ENCODE data around the gene PPIG.
"Not testable (repeated sequence)": the region's sequence is repeated elsewhere in the genome, so short reads cannot be mapped to it uniquely, and the experiment has no call there.

PPIG gene

GRCh38 chr2:169590804-169591203 lies 6.7 kb downstream of the PPIG start:
- H3K9me3 ChIP-seq (ENCODE audit: control insufficient read depth, low read length) = no peaks in the 10 kb centered on the region
- H3K4me1 ChIP-seq (ENCODE audit: control insufficient read depth, insufficient read depth, low read length) = peaks cover 13% of the 10 kb centered on the region
- H3K9ac ChIP-seq (ENCODE audit: low read length) = no peak overlapping the region
- no peaks in the 10 kb centered on the region for H3K27me3 ChIP-seq (replicated peaks; ENCODE audit: control insufficient read depth, insufficient read depth, low read length)
- no peaks in the 10 kb centered on the region for H3K36me3 ChIP-seq (ENCODE audit: control insufficient read depth, insufficient read depth, low read length, severe bottlenecking)
- DNase-seq (ENCODE audit: low read depth) = no peak
- H3K4me3 ChIP-seq (ENCODE audit: low read length) = no peak overlapping the region

- H3K4me1 ChIP-seq (ENCODE audit: control insufficient read depth, insufficient read depth, low read length); H3K4me3 ChIP-seq (ENCODE audit: low read length); H3K9me3 ChIP-seq (ENCODE audit: control insufficient read depth, low read length); H3K9ac ChIP-seq (ENCODE audit: low read length); DNase-seq (ENCODE audit: low read depth); H3K36me3 ChIP-seq (ENCODE audit: control insufficient read depth, insufficient read depth, low read length, severe bottlenecking); H3K27me3 ChIP-seq (replicated peaks; ENCODE audit: control insufficient read depth, insufficient read depth, low read length): not testable (repeated sequence)
Measured at GRCh38 chr2:169596546-169596945, 12.4 kb downstream of the PPIG start.

GRCh38 chr2:169598982-169599381 lies 14.8 kb downstream of the PPIG start:
- no peak overlapping the region for H3K9ac ChIP-seq (ENCODE audit: low read length)
- no peaks in the 10 kb centered on the region for H3K9me3 ChIP-seq (ENCODE audit: control insufficient read depth, low read length)
- H3K36me3 ChIP-seq (ENCODE audit: control insufficient read depth, insufficient read depth, low read length, severe bottlenecking) = peaks cover 1% of the 10 kb centered on the region
- H3K4me3 ChIP-seq (ENCODE audit: low read length) = no peak overlapping the region
- DNase-seq (ENCODE audit: low read depth) = no peak
- H3K27me3 ChIP-seq (replicated peaks; ENCODE audit: control insufficient read depth, insufficient read depth, low read length) = no peaks in the 10 kb centered on the region
- H3K4me1 ChIP-seq (ENCODE audit: control insufficient read depth, insufficient read depth, low read length) = peaks cover 4% of the 10 kb centered on the region

- Histone ChIP-seq H3K4me1 (ENCODE audit: control insufficient read depth, insufficient read depth, low read length) (peaks cover 4% of the 10 kb centered on the region), H3K27me3 (replicated peaks; ENCODE audit: control insufficient read depth, insufficient read depth, low read length) (no peaks in the 10 kb centered on the region), H3K36me3 (ENCODE audit: control insufficient read depth, insufficient read depth, low read length, severe bottlenecking) (peaks cover 6% of the 10 kb centered on the region), H3K9ac (ENCODE audit: low read length) (no peak overlapping the region), H3K4me3 (ENCODE audit: low read length) (no peak overlapping the region), H3K9me3 (ENCODE audit: control insufficient read depth, low read length) (no peaks in the 10 kb centered on the region)
- DNase-seq (ENCODE audit: low read depth) = no peak
Measured at GRCh38 chr2:169599568-169599967, 15.4 kb downstream of the PPIG start.

GRCh38 chr2:169609264-169609663 lies 25.1 kb downstream of the PPIG start:
- no peaks in the 10 kb centered on the region for H3K27me3 ChIP-seq (replicated peaks; ENCODE audit: control insufficient read depth, insufficient read depth, low read length)
- H3K36me3 ChIP-seq (ENCODE audit: control insufficient read depth, insufficient read depth, low read length, severe bottlenecking) = peaks cover 81% of the 10 kb centered on the region
- no peak for DNase-seq (ENCODE audit: low read depth)
- no peaks in the 10 kb centered on the region for H3K4me1 ChIP-seq (ENCODE audit: control insufficient read depth, insufficient read depth, low read length)
- H3K9me3 ChIP-seq (ENCODE audit: control insufficient read depth, low read length) = no peaks in the 10 kb centered on the region
- no peak overlapping the region for H3K4me3 ChIP-seq (ENCODE audit: low read length)
- no peak overlapping the region for H3K9ac ChIP-seq (ENCODE audit: low read length)

- Histone ChIP-seq H3K9ac (ENCODE audit: low read length) (no peak overlapping the region), H3K4me3 (ENCODE audit: low read length) (no peak overlapping the region), H3K9me3 (ENCODE audit: control insufficient read depth, low read length) (no peaks in the 10 kb centered on the region), H3K4me1 (ENCODE audit: control insufficient read depth, insufficient read depth, low read length) (no peaks in the 10 kb centered on the region), H3K36me3 (ENCODE audit: control insufficient read depth, insufficient read depth, low read length, severe bottlenecking) (peaks cover 72% of the 10 kb centered on the region), H3K27me3 (replicated peaks; ENCODE audit: control insufficient read depth, insufficient read depth, low read length) (no peaks in the 10 kb centered on the region)
- DNase-seq (ENCODE audit: low read depth) = no peak
Measured at GRCh38 chr2:169613876-169614275, 29.7 kb downstream of the PPIG start.

- not testable (repeated sequence) for H3K27me3 ChIP-seq (replicated peaks; ENCODE audit: control insufficient read depth, insufficient read depth, low read length); DNase-seq (ENCODE audit: low read depth); H3K9me3 ChIP-seq (ENCODE audit: control insufficient read depth, low read length); H3K9ac ChIP-seq (ENCODE audit: low read length); H3K4me3 ChIP-seq (ENCODE audit: low read length); H3K4me1 ChIP-seq (ENCODE audit: control insufficient read depth, insufficient read depth, low read length)
- peaks cover 65% of the 10 kb centered on the region for H3K36me3 ChIP-seq (ENCODE audit: control insufficient read depth, insufficient read depth, low read length, severe bottlenecking)
Measured at GRCh38 chr2:169615982-169616381, 31.8 kb downstream of the PPIG start.

- Histone ChIP-seq H3K36me3 (ENCODE audit: control insufficient read depth, insufficient read depth, low read length, severe bottlenecking) (peaks cover 61% of the 10 kb centered on the region), H3K9ac (ENCODE audit: low read length) (no peak overlapping the region), H3K27me3 (replicated peaks; ENCODE audit: control insufficient read depth, insufficient read depth, low read length) (no peaks in the 10 kb centered on the region), H3K4me3 (ENCODE audit: low read length) (no peak overlapping the region), H3K9me3 (ENCODE audit: control insufficient read depth, low read length) (no peaks in the 10 kb centered on the region), H3K4me1 (ENCODE audit: control insufficient read depth, insufficient read depth, low read length) (no peaks in the 10 kb centered on the region)
- peak; percentile 4 for DNase-seq (ENCODE audit: low read depth)
Measured at GRCh38 chr2:169619946-169620345, 35.8 kb downstream of the PPIG start.

- Histone ChIP-seq H3K4me1 (ENCODE audit: control insufficient read depth, insufficient read depth, low read length) (no peaks in the 10 kb centered on the region), H3K27me3 (replicated peaks; ENCODE audit: control insufficient read depth, insufficient read depth, low read length) (no peaks in the 10 kb centered on the region), H3K9ac (ENCODE audit: low read length) (no peak overlapping the region), H3K36me3 (ENCODE audit: control insufficient read depth, insufficient read depth, low read length, severe bottlenecking) (peaks cover 60% of the 10 kb centered on the region), H3K4me3 (ENCODE audit: low read length) (no peak overlapping the region), H3K9me3 (ENCODE audit: control insufficient read depth, low read length) (no peaks in the 10 kb centered on the region)
- no peak for DNase-seq (ENCODE audit: low read depth)
Measured at GRCh38 chr2:169620509-169620908, 36.4 kb downstream of the PPIG start.

GRCh38 chr2:169623235-169623634 lies 39.1 kb downstream of the PPIG start:
- Histone ChIP-seq H3K4me1 (ENCODE audit: control insufficient read depth, insufficient read depth, low read length) (no peaks in the 10 kb centered on the region), H3K27me3 (replicated peaks; ENCODE audit: control insufficient read depth, insufficient read depth, low read length) (no peaks in the 10 kb centered on the region), H3K9me3 (ENCODE audit: control insufficient read depth, low read length) (no peaks in the 10 kb centered on the region), H3K9ac (ENCODE audit: low read length) (no peak overlapping the region), H3K4me3 (ENCODE audit: low read length) (no peak overlapping the region), H3K36me3 (ENCODE audit: control insufficient read depth, insufficient read depth, low read length, severe bottlenecking) (peaks cover 64% of the 10 kb centered on the region)
- DNase-seq (ENCODE audit: low read depth) = no peak

- Histone ChIP-seq H3K9ac (ENCODE audit: low read length) (no peak overlapping the region), H3K4me3 (ENCODE audit: low read length) (no peak overlapping the region), H3K27me3 (replicated peaks; ENCODE audit: control insufficient read depth, insufficient read depth, low read length) (no peaks in the 10 kb centered on the region), H3K4me1 (ENCODE audit: control insufficient read depth, insufficient read depth, low read length) (no peaks in the 10 kb centered on the region), H3K36me3 (ENCODE audit: control insufficient read depth, insufficient read depth, low read length, severe bottlenecking) (peaks cover 60% of the 10 kb centered on the region), H3K9me3 (ENCODE audit: control insufficient read depth, low read length) (no peaks in the 10 kb centered on the region)
- DNase-seq (ENCODE audit: low read depth) = no peak
Measured at GRCh38 chr2:169625781-169626180, 41.6 kb downstream of the PPIG start.

- no peak overlapping the region for H3K4me3 ChIP-seq (ENCODE audit: low read length)
- DNase-seq (ENCODE audit: low read depth) = no peak
- peaks cover 13% of the 10 kb centered on the region for H3K4me1 ChIP-seq (ENCODE audit: control insufficient read depth, insufficient read depth, low read length)
- no peak overlapping the region for H3K9ac ChIP-seq (ENCODE audit: low read length)
- H3K27me3 ChIP-seq (replicated peaks; ENCODE audit: control insufficient read depth, insufficient read depth, low read length) = no peaks in the 10 kb centered on the region
- peaks cover 53% of the 10 kb centered on the region for H3K36me3 ChIP-seq (ENCODE audit: control insufficient read depth, insufficient read depth, low read length, severe bottlenecking)
- no peaks in the 10 kb centered on the region for H3K9me3 ChIP-seq (ENCODE audit: control insufficient read depth, low read length)
Measured at GRCh38 chr2:169636440-169637097, 52.4 kb downstream of the PPIG start.
